HepG2 (cell line): ENCODE results near the gene MORN1. TPM values are rescaled to one million over a fixed set of nuclear protein-coding genes. Genes with fewer than 3 reads are reported as not detected.

Source experiments
- CHD2 ChIP-seq: IDR thresholded peaks from 2 replicates; pipeline ENCODE4 v1.6.1; 2011; ENCODE audit warnings: low read depth, low read length, improper control_type of control experiment
- HIVEP1 ChIP-seq: sonication (generic); formaldehyde crosslinking; IDR thresholded peaks from 2 replicates; pipeline ENCODE4 v1.4.0; 2020; ENCODE audit warnings: mild to moderate bottlenecking, missing genetic modification reagents
- KMT2A ChIP-seq: sonication (generic); formaldehyde crosslinking; IDR thresholded peaks from 2 replicates; pipeline ENCODE4 v1.4.0; 2020; ENCODE audit warnings: missing genetic modification reagents
- NFE2 ChIP-seq: sonication (generic); formaldehyde crosslinking; IDR thresholded peaks from 2 replicates; pipeline ENCODE4 v1.4.0; 2020; ENCODE audit warnings: missing genetic modification reagents
- PCBP2 ChIP-seq: fragments of 200-400 bp; formaldehyde crosslinking; optimal IDR thresholded peaks from 2 replicates; pipeline ENCODE3; 2018; ENCODE audit warnings: low read length, low read depth; ENCODE audit not compliant: poor library complexity, severe bottlenecking
- SPEN ChIP-seq: sonication (generic); formaldehyde crosslinking; IDR thresholded peaks from 2 replicates; pipeline ENCODE4 v1.5.1; 2020; ENCODE audit warnings: low read depth, mild to moderate bottlenecking, missing genetic modification reagents
- ZNF232 ChIP-seq: sonication (generic); formaldehyde crosslinking; IDR thresholded peaks from 2 replicates; pipeline ENCODE4 v1.4.0; 2020; ENCODE audit warnings: missing genetic modification reagents, borderline replicate concordance
- ZNF337 ChIP-seq: sonication (generic); formaldehyde crosslinking; IDR thresholded peaks from 2 replicates; pipeline ENCODE4 v1.5.1; 2020; ENCODE audit warnings: missing genetic modification reagents, low read depth, mild to moderate bottlenecking, borderline replicate concordance
- ZNF709 ChIP-seq: sonication (generic); formaldehyde crosslinking; IDR thresholded peaks from 2 replicates; pipeline ENCODE4 v1.5.0; 2020; ENCODE audit warnings: mild to moderate bottlenecking, missing genetic modification reagents
- polyA plus RNA-seq, 8 experiments: library from polyadenylated mRNA; depleted of rRNA in 3 of 8; stranded (reverse) in 7 of 8; unstranded in 1 of 8; fragments of >200 nt; fragmentation: Illumina TruSeq in 4 of 8; extraction: Trizol in 4 of 8; gene quantifications; 2 replicates each; pipeline versions ENCODE4 v1.2.1 to v1.2.3, GENCODE V29; 2011 to 2016; ENCODE audit warnings: low read depth in 4 of 8, missing spikeins in 1 of 8, mixed read lengths in 1 of 8; ENCODE audit not compliant: insufficient read depth in 1 of 8
- total RNA-seq, 5 experiments: library from RNA; depleted of rRNA; stranded (reverse); fragments of >200 nt; fragmentation: Illumina TruSeq; extraction: Trizol; gene quantifications; 2 replicates each; pipeline ENCODE4 v1.2.3, GENCODE V29; 2016; ENCODE audit warnings: low read depth in 1 of 5
- TF ChIP-seq, protein P1 (sequence below): sonication (generic); formaldehyde crosslinking; IDR thresholded peaks from 2 replicates; pipeline ENCODE4 v1.4.0; 2020; ENCODE audit warnings: missing genetic modification reagents, borderline replicate concordance
- TF ChIP-seq, protein P2 (sequence below): sonication (generic); formaldehyde crosslinking; IDR thresholded peaks from 2 replicates; pipeline ENCODE4 v1.8.0; 2022; ENCODE audit warnings: missing genetic modification reagents, mild to moderate bottlenecking, moderate library complexity, borderline replicate concordance
- TF ChIP-seq, protein P3 (sequence below): sonication (generic); formaldehyde crosslinking; IDR thresholded peaks from 2 replicates; pipeline ENCODE4 v1.5.0; 2020; ENCODE audit warnings: mild to moderate bottlenecking, missing genetic modification reagents
- TF ChIP-seq, protein P4 (sequence below): sonication (generic); formaldehyde crosslinking; IDR thresholded peaks from 2 replicates; pipeline ENCODE4 v1.5.0; 2020; ENCODE audit warnings: missing genetic modification reagents
- TF ChIP-seq, protein P5 (sequence below): sonication (generic); formaldehyde crosslinking; IDR thresholded peaks from 2 replicates; pipeline ENCODE4 v1.4.0; 2020; ENCODE audit warnings: missing genetic modification reagents; ENCODE audit errors: not compliant biosample characterization
- TF ChIP-seq, protein P6 (sequence below): sonication (generic); formaldehyde crosslinking; IDR thresholded peaks from 2 replicates; pipeline ENCODE4 v1.8.0; 2022; ENCODE audit warnings: mild to moderate bottlenecking, missing genetic modification reagents, moderate library complexity
- TF ChIP-seq, protein P7 (sequence below): sonication (generic); formaldehyde crosslinking; IDR thresholded peaks from 2 replicates; pipeline ENCODE4 v1.5.0; 2020; ENCODE audit warnings: missing genetic modification reagents

MORN1 gene
- total and polyA plus RNA-seq, 2 of the 13 experiments (the other 11 are each of a cell fraction or from before 2014, with no cell fraction given), result 3.1 to 6.5 TPM

DNA sequence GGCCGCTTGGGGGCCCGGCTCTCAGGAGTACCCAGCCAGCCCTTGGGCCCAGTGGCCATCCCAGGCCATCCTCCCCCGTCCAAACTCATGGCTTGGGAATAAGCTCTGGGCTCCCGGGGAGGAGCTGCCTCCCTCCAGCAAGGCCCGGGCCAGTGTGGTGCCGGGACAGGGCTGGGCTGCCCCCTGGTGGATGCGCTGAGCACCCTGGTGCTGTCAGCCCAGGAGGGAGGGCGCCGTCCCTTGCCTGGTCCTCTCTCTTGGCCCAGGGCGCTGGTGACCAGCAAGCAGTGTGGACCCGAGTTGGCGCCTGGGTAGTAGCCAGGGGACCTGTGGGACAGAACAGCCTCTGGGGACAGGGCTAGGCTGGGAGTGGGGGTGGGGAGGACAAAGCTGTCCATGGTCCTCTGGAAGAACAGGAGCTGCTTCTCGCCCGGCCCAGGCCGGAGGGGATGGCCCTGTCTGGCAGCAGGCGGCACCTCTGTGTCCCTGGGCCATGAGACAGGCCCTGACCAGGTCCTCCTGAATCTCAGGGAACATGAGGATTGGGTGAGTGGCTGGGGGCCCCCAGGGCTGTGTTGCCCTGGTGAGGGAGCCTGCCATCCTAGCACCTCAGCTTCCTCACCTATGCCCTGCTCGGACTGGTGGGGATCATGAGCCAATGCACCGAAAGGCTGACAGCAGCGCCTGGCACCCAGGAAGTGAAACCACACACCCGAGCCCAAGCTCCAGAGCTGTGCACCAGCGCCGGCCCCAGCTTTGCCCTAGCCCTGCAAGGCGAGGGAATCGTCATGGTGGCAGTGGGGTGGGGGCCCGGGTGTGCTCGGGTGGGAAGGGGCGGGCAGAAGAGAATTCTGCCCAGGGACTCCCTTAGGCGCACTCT, 9.4 kb downstream of the MORN1 start (continued):
- TF ChIP-seq, protein P1, sequence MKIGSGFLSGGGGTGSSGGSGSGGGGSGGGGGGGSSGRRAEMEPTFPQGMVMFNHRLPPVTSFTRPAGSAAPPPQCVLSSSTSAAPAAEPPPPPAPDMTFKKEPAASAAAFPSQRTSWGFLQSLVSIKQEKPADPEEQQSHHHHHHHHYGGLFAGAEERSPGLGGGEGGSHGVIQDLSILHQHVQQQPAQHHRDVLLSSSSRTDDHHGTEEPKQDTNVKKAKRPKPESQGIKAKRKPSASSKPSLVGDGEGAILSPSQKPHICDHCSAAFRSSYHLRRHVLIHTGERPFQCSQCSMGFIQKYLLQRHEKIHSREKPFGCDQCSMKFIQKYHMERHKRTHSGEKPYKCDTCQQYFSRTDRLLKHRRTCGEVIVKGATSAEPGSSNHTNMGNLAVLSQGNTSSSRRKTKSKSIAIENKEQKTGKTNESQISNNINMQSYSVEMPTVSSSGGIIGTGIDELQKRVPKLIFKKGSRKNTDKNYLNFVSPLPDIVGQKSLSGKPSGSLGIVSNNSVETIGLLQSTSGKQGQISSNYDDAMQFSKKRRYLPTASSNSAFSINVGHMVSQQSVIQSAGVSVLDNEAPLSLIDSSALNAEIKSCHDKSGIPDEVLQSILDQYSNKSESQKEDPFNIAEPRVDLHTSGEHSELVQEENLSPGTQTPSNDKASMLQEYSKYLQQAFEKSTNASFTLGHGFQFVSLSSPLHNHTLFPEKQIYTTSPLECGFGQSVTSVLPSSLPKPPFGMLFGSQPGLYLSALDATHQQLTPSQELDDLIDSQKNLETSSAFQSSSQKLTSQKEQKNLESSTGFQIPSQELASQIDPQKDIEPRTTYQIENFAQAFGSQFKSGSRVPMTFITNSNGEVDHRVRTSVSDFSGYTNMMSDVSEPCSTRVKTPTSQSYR (CRISPR knock-in tag), result no peak
- TF ChIP-seq, protein P2, sequence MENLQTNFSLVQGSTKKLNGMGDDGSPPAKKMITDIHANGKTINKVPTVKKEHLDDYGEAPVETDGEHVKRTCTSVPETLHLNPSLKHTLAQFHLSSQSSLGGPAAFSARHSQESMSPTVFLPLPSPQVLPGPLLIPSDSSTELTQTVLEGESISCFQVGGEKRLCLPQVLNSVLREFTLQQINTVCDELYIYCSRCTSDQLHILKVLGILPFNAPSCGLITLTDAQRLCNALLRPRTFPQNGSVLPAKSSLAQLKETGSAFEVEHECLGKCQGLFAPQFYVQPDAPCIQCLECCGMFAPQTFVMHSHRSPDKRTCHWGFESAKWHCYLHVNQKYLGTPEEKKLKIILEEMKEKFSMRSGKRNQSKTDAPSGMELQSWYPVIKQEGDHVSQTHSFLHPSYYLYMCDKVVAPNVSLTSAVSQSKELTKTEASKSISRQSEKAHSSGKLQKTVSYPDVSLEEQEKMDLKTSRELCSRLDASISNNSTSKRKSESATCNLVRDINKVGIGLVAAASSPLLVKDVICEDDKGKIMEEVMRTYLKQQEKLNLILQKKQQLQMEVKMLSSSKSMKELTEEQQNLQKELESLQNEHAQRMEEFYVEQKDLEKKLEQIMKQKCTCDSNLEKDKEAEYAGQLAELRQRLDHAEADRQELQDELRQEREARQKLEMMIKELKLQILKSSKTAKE (CRISPR knock-in tag), result no peak
- TF ChIP-seq, protein P3, sequence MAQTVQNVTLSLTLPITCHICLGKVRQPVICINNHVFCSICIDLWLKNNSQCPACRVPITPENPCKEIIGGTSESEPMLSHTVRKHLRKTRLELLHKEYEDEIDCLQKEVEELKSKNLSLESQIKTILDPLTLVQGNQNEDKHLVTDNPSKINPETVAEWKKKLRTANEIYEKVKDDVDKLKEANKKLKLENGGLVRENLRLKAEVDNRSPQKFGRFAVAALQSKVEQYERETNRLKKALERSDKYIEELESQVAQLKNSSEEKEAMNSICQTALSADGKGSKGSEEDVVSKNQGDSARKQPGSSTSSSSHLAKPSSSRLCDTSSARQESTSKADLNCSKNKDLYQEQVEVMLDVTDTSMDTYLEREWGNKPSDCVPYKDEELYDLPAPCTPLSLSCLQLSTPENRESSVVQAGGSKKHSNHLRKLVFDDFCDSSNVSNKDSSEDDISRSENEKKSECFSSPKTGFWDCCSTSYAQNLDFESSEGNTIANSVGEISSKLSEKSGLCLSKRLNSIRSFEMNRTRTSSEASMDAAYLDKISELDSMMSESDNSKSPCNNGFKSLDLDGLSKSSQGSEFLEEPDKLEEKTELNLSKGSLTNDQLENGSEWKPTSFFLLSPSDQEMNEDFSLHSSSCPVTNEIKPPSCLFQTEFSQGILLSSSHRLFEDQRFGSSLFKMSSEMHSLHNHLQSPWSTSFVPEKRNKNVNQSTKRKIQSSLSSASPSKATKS (CRISPR knock-in tag), result no peak
- TF ChIP-seq ZNF709 (CRISPR knock-in tag) (no peak), ZNF232 (CRISPR knock-in tag) (no peak), PCBP2 (no peak), KMT2A (no peak), CHD2 (no peak), SPEN (no peak), ZNF337 (no peak), HIVEP1 (no peak), NFE2 (no peak)
- TF ChIP-seq, protein P4, sequence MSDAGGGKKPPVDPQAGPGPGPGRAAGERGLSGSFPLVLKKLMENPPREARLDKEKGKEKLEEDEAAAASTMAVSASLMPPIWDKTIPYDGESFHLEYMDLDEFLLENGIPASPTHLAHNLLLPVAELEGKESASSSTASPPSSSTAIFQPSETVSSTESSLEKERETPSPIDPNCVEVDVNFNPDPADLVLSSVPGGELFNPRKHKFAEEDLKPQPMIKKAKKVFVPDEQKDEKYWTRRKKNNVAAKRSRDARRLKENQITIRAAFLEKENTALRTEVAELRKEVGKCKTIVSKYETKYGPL, result no peak
- TF ChIP-seq, protein P5, sequence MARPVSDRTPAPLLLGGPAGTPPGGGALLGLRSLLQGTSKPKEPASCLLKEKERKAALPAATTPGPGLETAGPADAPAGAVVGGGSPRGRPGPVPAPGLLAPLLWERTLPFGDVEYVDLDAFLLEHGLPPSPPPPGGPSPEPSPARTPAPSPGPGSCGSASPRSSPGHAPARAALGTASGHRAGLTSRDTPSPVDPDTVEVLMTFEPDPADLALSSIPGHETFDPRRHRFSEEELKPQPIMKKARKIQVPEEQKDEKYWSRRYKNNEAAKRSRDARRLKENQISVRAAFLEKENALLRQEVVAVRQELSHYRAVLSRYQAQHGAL, result no peak
- TF ChIP-seq, protein P6, sequence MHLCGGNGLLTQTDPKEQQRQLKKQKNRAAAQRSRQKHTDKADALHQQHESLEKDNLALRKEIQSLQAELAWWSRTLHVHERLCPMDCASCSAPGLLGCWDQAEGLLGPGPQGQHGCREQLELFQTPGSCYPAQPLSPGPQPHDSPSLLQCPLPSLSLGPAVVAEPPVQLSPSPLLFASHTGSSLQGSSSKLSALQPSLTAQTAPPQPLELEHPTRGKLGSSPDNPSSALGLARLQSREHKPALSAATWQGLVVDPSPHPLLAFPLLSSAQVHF (CRISPR knock-in tag), result no peak
- TF ChIP-seq, protein P7, sequence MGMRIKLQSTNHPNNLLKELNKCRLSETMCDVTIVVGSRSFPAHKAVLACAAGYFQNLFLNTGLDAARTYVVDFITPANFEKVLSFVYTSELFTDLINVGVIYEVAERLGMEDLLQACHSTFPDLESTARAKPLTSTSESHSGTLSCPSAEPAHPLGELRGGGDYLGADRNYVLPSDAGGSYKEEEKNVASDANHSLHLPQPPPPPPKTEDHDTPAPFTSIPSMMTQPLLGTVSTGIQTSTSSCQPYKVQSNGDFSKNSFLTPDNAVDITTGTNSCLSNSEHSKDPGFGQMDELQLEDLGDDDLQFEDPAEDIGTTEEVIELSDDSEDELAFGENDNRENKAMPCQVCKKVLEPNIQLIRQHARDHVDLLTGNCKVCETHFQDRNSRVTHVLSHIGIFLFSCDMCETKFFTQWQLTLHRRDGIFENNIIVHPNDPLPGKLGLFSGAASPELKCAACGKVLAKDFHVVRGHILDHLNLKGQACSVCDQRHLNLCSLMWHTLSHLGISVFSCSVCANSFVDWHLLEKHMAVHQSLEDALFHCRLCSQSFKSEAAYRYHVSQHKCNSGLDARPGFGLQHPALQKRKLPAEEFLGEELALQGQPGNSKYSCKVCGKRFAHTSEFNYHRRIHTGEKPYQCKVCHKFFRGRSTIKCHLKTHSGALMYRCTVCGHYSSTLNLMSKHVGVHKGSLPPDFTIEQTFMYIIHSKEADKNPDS (CRISPR knock-in tag), result no peak
